C1 segment of cervical spinal cord (tissue), 14 donors: ENCODE data around the gene ZNF385A.
"Not testable (repeated sequence)": the region's sequence is repeated elsewhere in the genome, so short reads cannot be mapped to it uniquely, and the experiment has no call there.

Experiments
- DNase-seq, 14 donors: peaks; one replicate each; lab custom pipeline; 2025; lab: John Stamatoyannopoulos, UW

The ZNF385A gene

DNA sequence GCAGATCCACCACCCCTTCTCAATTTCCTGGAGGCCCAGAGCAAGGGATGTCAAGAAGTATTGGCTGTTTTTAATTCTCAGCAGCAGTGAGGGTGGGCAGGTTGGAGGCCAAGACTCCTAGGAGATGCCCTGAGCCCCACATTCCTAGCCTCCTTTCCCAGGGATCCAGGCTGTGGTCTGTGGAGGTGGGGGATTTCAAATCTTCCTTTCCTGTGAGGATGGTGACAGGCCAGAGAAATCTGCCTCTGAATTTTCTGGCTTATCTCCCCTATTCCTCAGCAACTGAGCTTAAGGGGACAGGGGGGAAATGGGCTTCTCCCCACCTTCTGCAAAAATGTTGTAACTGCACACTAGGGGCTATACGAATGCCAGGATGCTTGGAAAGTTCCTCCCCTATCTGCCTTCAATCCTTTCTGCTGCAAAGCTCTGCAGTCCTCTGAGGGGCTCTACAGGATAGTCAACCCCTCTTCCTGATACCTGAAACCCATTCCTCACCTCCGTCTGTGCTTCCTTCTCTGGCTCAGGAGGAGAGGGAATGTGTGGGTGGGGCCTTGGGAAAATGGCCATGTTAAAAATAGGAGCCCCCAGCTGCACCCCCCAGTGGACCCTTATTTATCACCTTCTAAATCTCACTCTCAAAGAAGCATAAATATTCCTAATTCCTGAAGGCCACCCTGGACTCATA, 26.9 kb downstream of the ZNF385A start:
- peak in 1 of 14 donors; percentile 25 for DNase-seq

GRCh38 chr12:54356951-54357356, 27.6 kb downstream of the ZNF385A start:
- no peak for DNase-seq

DNA sequence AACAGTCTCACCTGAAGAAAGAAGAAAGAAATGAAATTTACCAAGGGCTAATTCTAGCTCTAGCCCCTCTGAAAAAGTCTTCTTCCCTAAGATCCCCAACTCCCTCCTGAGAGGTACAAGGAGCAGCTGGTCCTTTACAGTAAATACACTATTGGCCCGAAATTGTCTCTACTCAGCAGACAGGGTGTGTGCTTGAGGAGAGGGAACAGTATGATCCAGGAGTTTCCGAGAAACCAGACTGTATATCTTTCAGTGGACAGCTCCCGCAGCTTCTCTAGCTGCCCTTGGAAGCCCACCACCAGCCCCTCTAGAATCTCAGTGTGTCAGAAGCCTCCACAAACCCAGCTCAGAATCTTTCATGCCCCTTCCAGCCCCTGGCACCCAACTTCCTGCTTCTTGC, 28.3 kb downstream of the ZNF385A start:
- no peak for DNase-seq

DNA sequence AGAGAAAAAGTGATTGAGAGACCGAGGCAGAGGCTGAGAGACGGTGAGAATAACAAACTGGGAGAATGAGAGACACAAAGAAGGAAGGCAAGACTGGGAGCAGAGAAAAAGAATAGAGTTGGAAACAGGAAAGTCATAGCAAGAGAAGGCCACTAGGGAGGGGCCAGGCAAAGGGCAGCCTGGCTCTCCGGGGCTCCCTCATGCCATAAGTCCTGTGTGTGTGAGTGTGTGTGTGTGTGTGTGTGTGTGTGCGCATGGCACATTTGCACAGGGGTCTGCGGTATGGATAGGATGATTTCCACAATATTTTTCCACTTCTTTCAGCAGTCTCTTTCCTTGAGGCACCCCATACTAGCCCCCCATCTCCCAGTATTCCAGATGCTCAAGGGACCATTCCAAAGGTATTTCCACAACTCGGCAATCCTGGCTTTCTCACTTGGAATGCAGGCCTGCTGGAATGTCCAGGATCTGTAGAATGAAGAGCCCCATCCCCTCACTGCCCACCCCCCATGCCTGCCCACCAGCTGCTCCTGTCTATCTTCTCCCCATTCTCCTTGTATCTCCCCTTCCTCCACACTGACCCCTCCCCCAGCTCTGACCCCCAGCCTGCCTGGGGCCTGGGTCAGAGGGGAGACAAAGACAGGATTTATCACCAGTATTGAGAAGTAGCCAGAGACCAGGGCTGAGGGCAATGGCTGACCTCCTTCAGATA, 29.3 kb downstream of the ZNF385A start:
- DNase-seq: no peak

- not testable (repeated sequence) for DNase-seq
These were observed 30.3 kb downstream of the ZNF385A start for GRCh38 chr12:54354271-54354670.

DNA sequence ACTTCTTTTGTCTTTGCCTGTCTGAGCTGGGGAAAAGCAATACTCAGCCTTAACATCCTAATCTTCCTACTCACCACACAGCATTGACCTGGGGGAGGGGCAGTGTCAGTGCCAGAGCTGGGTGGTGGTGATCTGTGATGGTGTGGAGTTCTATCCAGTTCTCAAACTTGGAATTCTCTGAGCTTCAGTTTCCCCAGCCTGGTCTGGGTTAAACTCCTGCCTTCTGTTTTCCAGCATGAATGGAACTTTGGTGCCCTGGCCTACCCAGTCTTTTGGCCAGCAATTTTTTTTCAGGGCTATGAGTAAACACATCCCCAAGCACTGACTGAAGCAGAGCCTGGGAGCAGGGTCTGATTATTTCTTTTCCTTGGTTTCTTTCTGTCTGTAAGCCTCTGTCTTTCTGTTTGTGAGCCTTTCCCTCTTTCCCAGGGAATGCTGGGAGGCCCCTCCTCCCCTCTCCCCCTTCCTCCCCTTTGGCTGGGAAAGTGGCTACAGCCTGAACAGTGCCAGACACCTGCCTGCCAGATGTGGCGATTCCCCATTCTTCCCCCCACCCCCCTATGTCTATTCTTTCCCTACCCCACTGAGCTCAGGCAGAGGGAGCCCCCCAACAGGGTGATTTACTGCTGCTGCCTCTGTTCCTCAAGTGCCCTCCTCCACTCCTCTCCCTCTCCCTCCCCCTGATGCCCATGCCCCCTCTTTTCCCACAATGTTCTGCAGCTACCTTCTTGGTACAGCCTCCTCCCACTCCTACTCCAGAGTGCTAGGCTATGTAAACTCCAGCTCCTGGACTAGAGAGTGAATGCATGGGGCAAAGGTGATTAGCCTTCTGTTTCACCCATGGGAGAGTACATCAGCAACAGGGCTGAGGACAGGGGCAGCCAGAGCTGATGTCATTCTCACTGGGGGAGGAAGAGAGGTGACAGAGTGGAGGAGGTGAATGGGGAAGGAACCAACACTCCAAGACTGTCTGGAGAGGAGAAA, 31.4 kb downstream of the ZNF385A start:
- DNase-seq: peak in 9 of 14 donors; percentile 34 to 70 (median 49)

DNA sequence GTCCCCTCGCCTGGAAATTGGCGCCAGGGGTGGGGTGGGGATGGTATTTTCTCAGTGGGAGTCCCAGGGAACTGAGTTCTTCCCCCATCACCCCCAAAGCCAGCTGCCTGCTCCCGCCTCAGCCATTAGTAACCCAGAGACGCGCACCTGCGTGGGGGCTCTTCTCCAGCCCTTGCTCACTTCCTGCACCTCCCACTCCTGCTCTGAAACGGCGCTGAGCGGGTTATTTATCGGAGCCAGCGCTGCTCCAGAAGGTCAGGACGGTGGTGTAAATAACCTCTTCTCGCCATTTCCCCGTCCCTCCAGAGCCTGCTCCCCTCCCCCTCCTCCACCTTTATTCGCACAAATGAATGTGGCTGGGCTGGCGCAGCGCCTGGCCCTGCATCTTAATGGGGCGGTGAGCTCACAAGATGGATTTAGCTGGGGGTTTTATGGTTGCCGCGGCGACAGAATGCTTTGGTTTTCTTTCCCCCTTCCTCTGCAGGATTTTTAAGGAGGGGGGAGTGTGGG, 32.5 kb downstream of the ZNF385A start:
- DNase-seq: peak in 12 of 14 donors; percentile 35 to 78 (median 63)

DNA sequence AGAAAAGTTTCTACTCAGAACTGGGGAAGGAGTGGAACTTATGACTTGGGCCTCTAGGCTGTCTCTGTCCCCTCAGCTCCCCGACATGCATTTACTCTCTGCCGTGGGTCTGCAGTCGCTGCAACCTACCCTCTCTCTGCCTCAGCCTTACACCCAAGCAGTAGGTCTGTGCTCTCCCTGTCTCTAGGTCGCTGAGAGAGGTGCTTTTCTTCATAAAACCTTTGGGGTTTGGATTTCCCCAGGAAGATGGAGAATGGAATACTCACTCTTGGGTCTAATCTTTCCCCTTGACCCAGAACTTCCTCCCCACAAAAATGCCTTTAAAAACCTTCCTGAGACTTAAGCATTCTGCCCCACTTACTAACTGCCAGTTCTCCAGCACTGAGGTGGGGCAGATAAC, 33.2 kb downstream of the ZNF385A start:
- peak in 1 of 14 donors; percentile 40 for DNase-seq

GRCh38 chr12:54350743-54351142, 33.8 kb downstream of the ZNF385A start:
- no peak for DNase-seq

DNA sequence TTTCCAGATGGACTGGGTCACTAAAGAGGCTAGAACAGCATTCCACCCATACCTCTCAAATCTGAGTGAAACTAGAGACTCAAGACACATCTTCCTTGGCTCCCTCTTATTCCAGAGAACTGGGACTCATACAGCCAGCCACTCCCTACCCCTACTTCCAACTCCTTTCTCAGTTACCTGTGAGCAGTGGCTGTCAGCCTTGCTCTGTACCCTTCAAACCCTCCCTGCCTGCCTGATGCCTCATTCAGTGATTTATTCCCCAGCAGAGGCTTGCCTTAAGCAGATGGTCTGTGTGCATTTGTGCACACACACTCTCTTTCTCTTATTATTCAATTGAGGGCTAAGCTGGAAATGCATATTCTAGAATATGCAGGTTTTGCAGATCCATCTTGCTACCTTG, 34.9 kb downstream of the ZNF385A start:
- DNase-seq: no peak

DNA sequence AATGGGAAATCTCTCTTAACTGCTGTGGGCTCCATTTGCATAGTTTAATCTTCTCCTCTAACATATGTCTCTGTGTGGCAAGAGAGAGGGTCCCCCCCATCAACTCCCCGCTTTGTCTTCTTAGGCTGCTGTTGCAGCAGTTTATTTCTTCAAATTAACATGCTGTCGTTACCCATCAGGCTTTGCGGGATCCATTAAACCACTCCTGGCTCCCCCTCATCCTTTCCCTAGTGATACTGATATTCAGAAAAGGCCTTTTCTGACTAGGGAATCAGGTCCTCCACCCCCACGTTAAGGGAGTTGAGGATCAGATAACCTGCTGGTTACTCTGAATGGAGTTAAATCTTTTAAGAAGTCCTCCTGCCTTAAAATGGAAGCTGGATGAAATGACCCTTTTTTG, 35.5 kb downstream of the ZNF385A start:
- no peak for DNase-seq

DNA sequence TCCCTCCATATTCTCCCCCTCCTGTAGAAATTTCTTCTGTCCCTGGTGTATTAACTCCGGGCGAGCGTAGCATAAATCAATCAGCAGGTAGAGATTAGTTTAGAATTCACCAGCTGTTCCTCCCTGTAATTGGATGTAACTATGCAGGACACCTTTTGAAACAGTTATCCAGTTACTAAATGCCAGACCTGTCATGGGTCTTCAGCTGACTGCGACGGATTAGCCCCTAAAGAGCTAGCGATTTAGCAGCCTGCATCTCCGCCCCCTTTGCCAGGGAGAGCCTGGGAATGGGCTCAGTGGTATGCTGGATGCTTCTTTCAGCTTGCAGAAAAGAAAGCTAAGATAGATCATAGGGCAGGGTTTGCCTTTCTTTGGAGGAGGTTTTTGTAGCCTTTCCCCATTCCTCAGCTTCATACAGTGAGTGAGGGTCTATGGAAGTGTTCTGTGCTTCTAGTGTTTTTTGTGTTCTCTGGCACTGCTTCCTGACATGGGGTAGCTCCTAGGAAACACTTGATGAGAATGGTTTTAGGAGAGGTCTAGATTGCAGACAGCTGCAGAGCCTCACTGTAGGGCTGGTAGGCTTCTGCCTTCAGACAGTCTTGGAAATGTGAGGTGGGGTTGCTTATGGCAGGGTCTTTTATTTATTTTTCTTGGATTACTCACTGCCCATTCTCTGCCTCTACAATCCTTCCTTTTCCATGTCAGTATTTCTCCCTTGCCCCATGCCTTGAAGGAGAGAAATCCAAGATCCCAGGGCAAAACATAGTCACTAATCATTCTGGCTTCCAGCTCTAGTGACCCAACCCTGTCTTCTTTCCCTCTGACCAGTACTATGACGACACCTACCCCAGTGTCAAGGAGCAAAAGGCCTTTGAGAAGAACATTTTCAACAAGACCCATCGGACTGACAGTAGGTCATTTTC, 42.9 kb downstream of the ZNF385A start:
- no peak for DNase-seq

DNA sequence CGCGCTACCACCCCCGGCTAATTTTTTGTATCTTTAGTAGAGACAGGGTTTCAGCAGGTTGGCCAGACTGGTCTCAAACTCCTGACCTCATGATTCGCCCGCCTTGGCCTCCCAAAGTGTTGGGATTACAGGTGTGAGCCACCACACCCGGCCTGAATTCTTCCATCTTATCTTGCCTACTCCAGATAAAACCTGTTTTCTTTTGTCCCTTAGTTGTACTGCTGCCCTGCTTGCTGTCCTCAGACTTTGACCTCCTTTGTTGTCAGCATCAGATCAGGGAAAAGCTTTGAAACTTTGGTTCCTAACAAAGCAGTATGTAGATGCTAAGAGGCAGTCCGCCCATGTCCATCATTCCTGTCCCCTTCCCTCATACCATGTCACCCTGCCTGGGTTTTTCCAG, 43.7 kb downstream of the ZNF385A start:
- no peak for DNase-seq

- DNase-seq: no peak
These were observed 45.7 kb downstream of the ZNF385A start for GRCh38 chr12:54338698-54339296.

GRCh38 chr12:54337854-54338650, 46.5 kb downstream of the ZNF385A start:
- peak in 3 of 14 donors; percentile 6 to 19 (median 8) for DNase-seq

DNA sequence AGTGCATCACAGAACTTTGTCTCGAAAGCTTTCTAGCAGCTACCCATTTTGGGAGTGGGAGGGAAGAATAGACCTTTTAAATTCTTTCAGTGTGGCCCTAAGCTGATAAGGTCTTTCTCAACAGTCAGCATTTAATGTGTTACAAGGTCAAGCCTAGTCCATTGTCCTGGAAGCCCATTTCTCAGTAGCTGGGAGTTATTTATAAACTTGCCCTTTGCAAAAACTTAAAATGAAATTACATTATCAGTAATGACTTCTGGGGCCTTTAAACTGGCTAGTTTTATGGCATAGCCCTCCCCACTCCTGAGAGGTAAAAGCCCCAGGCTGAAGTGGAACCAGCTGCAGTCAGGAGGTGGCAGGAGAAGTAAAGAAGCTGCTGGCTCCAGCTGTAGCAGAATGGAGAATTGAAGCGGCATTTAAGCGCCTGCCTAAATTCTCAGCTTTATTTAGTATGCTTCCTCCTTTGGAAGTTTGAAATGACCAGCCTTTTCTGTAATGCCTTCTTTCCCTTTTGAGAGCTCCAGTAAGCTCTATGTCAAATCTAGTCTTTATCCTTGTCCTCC, 47.2 kb downstream of the ZNF385A start:
- peak in 2 of 14 donors; percentile 4 to 9 for DNase-seq

- no peak for DNase-seq
These were observed 51.0 kb downstream of the ZNF385A start for GRCh38 chr12:54333420-54334034.

- DNase-seq: no peak
These were observed 53.1 kb downstream of the ZNF385A start for GRCh38 chr12:54331461-54331860.

DNA sequence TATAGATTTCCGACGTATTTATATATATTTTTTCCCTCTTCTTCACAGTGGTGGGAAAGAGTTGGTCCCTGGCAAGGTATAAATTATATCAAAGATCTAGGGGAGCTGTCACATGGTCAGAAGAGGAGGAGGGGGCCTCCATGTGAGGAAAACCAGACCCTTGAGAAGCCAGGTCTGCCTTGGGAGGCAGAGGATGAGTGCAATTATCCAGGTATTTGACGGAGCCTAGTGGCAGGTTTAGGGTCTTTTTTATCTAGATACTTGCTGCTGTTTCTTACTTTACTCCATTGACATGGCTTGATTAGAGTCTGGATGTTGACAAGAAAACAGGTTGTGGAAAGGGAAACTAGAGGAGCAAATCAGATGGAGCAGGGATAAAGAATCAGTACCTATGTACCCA, 54.1 kb downstream of the ZNF385A start:
- DNase-seq: no peak
